Fibroblast of pulmonary artery (primary cell): Measurements from ENCODE around the gene OR6M1.

Source experiments
- DNase-seq: peaks from one replicate; pipeline ENCODE4 v3.0.0-alpha.2; 2010; ENCODE audit warnings: low read depth
- H3K4me3 ChIP-seq: replicated peaks from 2 replicates; pipeline ENCODE4 v1.5.1; 2011; ENCODE audit warnings: low read depth, mild to moderate bottlenecking, control low read depth, low read length, moderate library complexity
- TF ChIP-seq, protein P1 (sequence below): IDR thresholded peaks from 2 replicates; pipeline ENCODE4 v1.5.1; 2011; ENCODE audit warnings: mild to moderate bottlenecking, control low read depth, low read length, inconsistent platforms; ENCODE audit errors: missing control alignments

OR6M1 gene

DNA sequence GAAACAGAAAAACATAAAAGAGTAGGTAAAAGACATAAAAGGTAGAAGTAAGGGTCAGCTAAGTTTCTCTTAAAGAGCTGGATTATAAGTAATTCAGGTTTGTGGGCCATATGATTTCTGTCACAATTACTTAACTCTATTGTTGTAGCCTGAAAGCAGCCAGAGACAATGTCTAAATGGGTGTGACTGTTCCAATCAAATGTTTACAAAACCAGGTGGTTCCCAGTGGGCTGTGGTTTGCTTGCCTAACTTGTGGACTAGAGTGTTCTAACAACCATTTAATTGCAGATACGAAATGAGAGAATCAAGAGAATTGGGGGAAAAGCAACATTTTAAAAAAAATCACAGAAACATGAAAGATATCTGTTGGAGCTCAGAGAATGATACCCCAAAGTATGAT lies 22.6 kb downstream of the OR6M1 start:
- no peak overlapping the region for H3K4me3 ChIP-seq
- TF ChIP-seq, protein P1, sequence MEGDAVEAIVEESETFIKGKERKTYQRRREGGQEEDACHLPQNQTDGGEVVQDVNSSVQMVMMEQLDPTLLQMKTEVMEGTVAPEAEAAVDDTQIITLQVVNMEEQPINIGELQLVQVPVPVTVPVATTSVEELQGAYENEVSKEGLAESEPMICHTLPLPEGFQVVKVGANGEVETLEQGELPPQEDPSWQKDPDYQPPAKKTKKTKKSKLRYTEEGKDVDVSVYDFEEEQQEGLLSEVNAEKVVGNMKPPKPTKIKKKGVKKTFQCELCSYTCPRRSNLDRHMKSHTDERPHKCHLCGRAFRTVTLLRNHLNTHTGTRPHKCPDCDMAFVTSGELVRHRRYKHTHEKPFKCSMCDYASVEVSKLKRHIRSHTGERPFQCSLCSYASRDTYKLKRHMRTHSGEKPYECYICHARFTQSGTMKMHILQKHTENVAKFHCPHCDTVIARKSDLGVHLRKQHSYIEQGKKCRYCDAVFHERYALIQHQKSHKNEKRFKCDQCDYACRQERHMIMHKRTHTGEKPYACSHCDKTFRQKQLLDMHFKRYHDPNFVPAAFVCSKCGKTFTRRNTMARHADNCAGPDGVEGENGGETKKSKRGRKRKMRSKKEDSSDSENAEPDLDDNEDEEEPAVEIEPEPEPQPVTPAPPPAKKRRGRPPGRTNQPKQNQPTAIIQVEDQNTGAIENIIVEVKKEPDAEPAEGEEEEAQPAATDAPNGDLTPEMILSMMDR, result no peak

DNA sequence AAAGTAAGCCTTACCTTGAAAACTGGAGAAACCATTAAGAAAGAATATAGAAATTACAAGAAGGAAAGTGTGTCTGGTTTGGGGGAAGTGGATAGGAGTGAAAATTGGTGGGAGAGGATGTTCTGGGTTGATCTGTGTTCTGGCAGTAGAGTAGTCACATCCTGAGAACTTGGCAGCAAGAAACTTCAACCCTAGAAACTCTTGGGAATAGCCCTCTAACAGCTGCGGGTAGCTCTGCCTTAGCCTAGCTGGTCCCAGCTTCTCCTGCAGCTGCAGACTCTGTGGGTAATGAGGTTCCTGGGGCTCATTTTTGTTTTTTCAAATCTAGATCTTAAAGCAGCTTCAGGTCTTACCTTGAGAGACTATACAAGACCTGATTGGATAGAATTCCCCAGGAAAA lies 27.6 kb downstream of the OR6M1 start:
- H3K4me3 ChIP-seq, result no peak overlapping the region
- DNase-seq, result no peak
- TF ChIP-seq, protein P1, result no peak

More for the DNA sequence above, 22.6 kb downstream of the OR6M1 start:
- DNase-seq, result no peak

DNA sequence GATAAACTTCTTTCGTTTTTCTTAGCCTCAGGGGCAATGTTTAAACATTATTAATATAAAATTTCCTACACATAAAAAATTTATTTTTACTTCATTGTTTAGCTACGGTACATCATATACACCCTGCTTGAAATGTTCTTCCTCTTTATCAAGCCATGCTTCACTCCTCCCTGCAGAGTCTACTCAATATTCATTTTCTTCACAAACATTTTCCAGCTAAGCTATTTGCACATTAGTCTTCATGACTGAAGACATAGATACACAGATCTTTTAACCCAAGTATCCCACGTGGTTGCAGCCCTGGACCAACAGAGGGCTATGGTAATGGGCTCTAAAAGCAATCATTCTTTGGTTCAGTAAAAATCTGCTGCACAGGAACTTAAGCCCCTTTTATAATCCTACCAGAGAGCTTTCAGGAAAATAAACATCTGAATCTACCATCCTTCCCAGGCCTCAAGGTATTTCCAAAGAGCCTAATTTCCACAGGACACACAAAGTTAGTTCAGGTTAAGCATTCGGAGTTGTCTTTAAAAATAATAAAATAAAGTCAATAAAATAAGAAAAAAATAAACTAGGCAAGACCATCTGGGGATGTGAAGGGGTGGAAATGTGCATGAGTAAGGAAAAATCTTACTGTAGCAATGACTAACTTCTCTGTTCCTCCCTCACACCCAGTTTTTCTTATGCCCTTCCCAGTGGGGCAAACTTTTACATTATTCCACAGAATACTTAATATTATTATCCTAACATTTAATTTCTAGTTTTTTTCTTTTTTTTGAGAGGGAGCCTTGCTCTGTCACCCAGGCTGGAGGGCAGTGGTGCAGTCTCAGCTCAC lies 30.2 kb downstream of the OR6M1 start:
- TF ChIP-seq, protein P1, result no peak
- no peak overlapping the region for H3K4me3 ChIP-seq
- no peak for DNase-seq

DNA sequence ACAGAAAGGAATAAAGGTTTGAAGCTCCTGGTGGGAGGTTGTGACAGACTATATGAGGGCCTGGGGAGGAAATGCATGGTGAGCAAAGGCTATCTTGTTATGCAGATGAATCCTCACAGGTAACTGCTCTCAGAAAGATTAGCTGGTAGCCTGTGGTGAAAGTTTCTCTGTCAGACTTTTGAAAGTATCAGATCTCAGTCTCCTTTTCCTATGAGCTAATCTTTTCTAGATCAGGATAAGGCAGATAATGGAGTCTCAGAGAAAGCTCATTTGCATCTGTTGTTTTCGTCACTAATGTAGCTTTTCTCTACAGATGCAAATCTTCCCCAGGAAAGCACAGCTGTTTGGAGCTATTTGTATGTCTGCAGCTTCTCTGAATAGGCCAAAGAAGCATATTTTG lies 30.9 kb downstream of the OR6M1 start:
- DNase-seq, result no peak
- TF ChIP-seq, protein P1, result no peak

DNA sequence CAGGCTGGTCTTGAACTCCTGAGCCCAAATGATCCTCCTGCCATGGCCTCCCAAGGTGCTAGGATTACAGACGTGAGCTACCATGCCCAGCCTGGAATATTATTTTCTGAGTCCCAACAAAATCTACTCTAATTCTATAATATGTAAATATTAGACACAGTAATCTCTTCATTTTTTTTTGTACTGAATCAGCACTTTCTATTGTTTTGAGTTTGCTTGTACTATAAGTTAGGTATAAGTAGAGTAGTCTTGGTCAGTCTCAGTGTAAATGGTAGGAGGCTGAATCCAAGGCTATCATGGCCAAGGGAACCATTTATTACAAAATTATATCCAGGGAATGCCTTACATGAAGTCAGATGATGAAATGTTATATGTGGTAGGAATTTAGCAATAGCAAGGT lies 32.2 kb downstream of the OR6M1 start:
- DNase-seq, result no peak
- no peak overlapping the region for H3K4me3 ChIP-seq
- TF ChIP-seq, protein P1, result no peak

More for the DNA sequence above, 30.9 kb downstream of the OR6M1 start:
- no peak overlapping the region for H3K4me3 ChIP-seq

DNA sequence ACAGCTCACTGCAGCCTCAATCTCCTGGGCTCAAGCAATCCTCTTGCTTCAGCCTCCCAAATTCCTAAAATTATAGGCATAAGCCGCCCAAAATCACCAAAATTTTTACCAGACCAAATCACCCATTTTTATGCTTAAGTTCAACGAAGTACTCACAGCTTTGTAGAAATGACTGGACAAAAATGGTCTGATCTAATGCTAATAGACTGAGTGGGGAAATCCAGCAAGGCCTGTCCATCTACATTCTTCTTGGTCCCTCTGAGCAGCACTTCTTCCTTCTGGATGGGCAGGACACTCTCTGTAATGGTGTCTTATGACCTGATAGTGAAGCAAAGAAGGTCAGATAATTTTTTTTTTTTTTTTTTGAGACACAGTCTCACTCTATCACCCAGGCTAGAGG lies 33.1 kb downstream of the OR6M1 start:
- TF ChIP-seq, protein P1, result no peak
- H3K4me3 ChIP-seq, result no peak overlapping the region
- no peak for DNase-seq

DNA sequence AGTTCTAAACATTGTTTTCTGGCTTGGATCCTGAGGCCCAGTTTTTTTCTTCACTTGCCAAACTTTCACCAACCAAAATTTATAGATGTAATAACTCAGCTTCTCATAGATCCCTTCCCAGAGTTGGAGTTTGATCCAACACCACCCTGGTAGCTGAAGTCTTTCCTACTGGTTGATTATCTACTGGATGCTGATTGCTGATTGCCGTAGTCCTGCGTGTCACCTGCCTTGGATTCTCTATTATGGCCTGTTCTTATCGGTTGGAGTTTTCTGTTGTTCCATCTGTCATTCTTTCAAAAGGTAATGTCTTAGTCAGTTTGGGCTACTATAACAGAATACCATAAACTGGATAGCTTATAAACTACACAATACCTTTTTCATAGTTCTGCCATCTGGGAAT lies 34.5 kb downstream of the OR6M1 start:
- TF ChIP-seq, protein P1, result no peak
- H3K4me3 ChIP-seq, result no peak overlapping the region
- DNase-seq, result no peak
